ENCODE results near the gene AGMO. TPM values are rescaled to one million over a fixed set of nuclear protein-coding genes. Genes with fewer than 3 reads are reported as not detected.

Gene AGMO
- total RNA-seq, 2 donors from 2014 or later, result 0.37 to 0.47 TPM

DNA sequence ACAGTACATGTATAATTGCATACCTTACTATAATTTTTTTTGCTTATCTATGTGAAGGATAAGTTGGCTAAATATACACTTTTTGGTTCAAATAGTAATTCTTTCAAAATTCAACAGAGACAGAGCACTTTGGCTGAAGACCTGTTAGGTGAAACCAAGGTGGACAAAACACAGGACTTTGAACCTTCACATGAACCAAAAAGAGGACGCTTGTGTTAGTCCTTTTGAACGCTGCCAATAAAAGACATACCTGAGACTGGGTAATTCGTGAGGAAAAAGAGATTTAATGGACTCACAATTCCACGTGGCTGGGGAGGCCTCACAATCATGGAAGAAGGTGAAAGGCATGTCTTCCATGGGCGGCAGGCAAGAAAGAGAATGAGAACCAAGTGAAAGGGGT lies 4.7 kb upstream of the AGMO start:
- Histone ChIP-seq H3K4me1 (no peaks in the 10 kb centered on the region), H3K9ac (ENCODE audit: low read depth in 2 of 2, low read length in 2 of 2) (no peak overlapping the region), H3K36me3 (no peaks in the 10 kb centered on the region), H3K27me3 (no peaks in the 10 kb centered on the region), H3K9me3 (no peaks in the 10 kb centered on the region), H3K4me3 (no peak overlapping the region), H3K27ac (no peak overlapping the region)
- no peak for DNase-seq
- TF ChIP-seq, protein P1, sequence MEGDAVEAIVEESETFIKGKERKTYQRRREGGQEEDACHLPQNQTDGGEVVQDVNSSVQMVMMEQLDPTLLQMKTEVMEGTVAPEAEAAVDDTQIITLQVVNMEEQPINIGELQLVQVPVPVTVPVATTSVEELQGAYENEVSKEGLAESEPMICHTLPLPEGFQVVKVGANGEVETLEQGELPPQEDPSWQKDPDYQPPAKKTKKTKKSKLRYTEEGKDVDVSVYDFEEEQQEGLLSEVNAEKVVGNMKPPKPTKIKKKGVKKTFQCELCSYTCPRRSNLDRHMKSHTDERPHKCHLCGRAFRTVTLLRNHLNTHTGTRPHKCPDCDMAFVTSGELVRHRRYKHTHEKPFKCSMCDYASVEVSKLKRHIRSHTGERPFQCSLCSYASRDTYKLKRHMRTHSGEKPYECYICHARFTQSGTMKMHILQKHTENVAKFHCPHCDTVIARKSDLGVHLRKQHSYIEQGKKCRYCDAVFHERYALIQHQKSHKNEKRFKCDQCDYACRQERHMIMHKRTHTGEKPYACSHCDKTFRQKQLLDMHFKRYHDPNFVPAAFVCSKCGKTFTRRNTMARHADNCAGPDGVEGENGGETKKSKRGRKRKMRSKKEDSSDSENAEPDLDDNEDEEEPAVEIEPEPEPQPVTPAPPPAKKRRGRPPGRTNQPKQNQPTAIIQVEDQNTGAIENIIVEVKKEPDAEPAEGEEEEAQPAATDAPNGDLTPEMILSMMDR (IDR thresholded peaks at IDR 0.05), result no peak
- intact Hi-C loops (cut with DNase I), result loop anchor here (10.0 kb wide), 1 partner anchor 498 kb away; no protein-coding TSS in a partner anchor

GRCh38 chr7:15560968-15561367 lies 847 bp downstream of the AGMO start:
- Histone ChIP-seq H3K4me1 (no peaks in the 10 kb centered on the region), H3K27me3 (no peaks in the 10 kb centered on the region), H3K9me3 (no peaks in the 10 kb centered on the region), H3K4me3 (no peak overlapping the region), H3K9ac (ENCODE audit: low read depth in 2 of 2, low read length in 2 of 2) (no peak overlapping the region), H3K27ac (no peak overlapping the region), H3K36me3 (no peaks in the 10 kb centered on the region)
- intact Hi-C loops (cut with DNase I), result loop anchor here (10.0 kb wide), 1 partner anchor 504 kb away; no protein-coding TSS in a partner anchor
- DNase-seq, result no peak
- TF ChIP-seq, protein P1 (IDR thresholded peaks at IDR 0.05), result no peak

- TF ChIP-seq, protein P1 (IDR thresholded peaks at IDR 0.05), result no peak
- DNase-seq, result no peak
- no peak overlapping the region for H3K4me3 ChIP-seq
- H3K27ac ChIP-seq, result no peak overlapping the region
- H3K27me3 ChIP-seq, result no peaks in the 10 kb centered on the region
- H3K9ac ChIP-seq (ENCODE audit: low read depth in 2 of 2, low read length in 2 of 2), result no peak overlapping the region
- H3K4me1 ChIP-seq, result no peaks in the 10 kb centered on the region
- no peaks in the 10 kb centered on the region for H3K9me3 ChIP-seq
- H3K36me3 ChIP-seq, result no peaks in the 10 kb centered on the region
- intact Hi-C loops (cut with DNase I), result no loop called here
Measured at GRCh38 chr7:15559416-15559928, 2.3 kb downstream of the AGMO start.

- no peak overlapping the region for H3K4me3 ChIP-seq
- TF ChIP-seq, protein P1 (IDR thresholded peaks at IDR 0.05), result no peak
- no peak overlapping the region for H3K9ac ChIP-seq (ENCODE audit: low read depth in 2 of 2, low read length in 2 of 2)
- intact Hi-C loops (cut with DNase I), result no loop called here
- H3K9me3 ChIP-seq, result no peaks in the 10 kb centered on the region
- H3K36me3 ChIP-seq, result no peaks in the 10 kb centered on the region
- no peaks in the 10 kb centered on the region for H3K27me3 ChIP-seq
- H3K4me1 ChIP-seq, result no peaks in the 10 kb centered on the region
- no peak overlapping the region for H3K27ac ChIP-seq
- no peak for DNase-seq
Measured at GRCh38 chr7:15558756-15559155, 3.1 kb downstream of the AGMO start.

GRCh38 chr7:15557686-15558085 lies 4.1 kb downstream of the AGMO start:
- Histone ChIP-seq H3K4me3 (no peak overlapping the region), H3K9ac (ENCODE audit: low read depth in 2 of 2, low read length in 2 of 2) (no peak overlapping the region), H3K36me3 (no peaks in the 10 kb centered on the region), H3K9me3 (no peaks in the 10 kb centered on the region), H3K4me1 (no peaks in the 10 kb centered on the region), H3K27ac (no peak overlapping the region), H3K27me3 (no peaks in the 10 kb centered on the region)
- intact Hi-C loops (cut with DNase I), result no loop called here
- TF ChIP-seq, protein P1 (IDR thresholded peaks at IDR 0.05), result no peak
- DNase-seq, result no peak

All from colonic mucosa (tissue), 4 donors.